Mammary epithelial cell (primary cell): Measurements from ENCODE around the gene PRSS21.

ENCODE experiments used
- EZH2 ChIP-seq: IDR thresholded peaks from 2 replicates; pipeline ENCODE4 v1.6.1; 2012; ENCODE audit warnings: low read length, inconsistent platforms, borderline replicate concordance
- TF ChIP-seq, protein P1 (sequence below), 2 donors: IDR thresholded peaks in 1 of 2; conservative IDR thresholded peaks in 1 of 2; 2 replicates each; pipeline ENCODE4 v1.5.1; 2011 to 2012; ENCODE audit warnings: inconsistent platforms in 2 of 2, low read length in 2 of 2, mild to moderate bottlenecking in 2 of 2, control low read depth in 1 of 2, low read depth in 1 of 2; ENCODE audit not compliant: insufficient read depth in 1 of 2; ENCODE audit errors: extremely low read depth in 1 of 2

DNA sequence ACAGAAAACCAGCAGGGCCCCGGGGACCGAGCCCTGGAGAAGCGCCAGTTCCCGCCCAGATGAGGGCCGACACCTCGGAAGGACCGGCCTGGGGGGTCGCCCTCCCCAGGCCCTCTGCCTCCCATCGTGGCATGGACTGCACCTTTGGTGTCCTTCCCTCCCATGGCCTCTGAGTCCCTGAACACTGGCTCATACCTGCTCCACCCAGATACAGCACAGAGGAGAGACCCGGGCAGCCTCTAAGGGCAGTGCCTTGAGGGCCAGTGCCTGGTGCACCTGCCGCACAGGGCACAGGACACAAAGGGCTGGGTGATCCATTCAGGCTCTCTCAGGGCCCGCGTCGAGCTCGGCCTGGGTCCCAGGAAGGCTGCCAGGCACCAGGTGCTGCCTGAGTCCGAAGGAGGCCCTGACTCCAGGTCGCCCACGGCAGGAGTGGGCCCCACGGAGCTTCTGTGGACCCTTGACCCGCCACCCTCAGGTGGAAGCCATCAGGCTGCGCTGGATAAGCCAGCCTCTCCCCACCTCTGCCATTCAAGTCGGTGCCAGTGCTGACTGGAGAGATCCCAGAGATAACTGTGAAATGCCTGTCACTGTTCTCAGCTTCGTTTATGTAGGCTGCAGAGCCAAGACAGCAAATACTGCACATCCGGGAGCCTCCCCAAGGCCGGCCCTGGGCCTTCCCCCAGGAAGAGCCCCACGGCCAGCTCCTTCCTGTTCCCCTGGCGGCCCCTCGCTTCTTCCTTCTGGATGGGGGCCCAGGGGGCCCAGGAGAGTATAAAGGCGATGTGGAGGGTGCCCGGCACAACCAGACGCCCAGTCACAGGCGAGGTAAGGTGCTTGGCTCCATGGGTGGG lies 12.7 kb downstream of the PRSS21 start, which contains the start of gene ZG16B:
- TF ChIP-seq, protein P1, sequence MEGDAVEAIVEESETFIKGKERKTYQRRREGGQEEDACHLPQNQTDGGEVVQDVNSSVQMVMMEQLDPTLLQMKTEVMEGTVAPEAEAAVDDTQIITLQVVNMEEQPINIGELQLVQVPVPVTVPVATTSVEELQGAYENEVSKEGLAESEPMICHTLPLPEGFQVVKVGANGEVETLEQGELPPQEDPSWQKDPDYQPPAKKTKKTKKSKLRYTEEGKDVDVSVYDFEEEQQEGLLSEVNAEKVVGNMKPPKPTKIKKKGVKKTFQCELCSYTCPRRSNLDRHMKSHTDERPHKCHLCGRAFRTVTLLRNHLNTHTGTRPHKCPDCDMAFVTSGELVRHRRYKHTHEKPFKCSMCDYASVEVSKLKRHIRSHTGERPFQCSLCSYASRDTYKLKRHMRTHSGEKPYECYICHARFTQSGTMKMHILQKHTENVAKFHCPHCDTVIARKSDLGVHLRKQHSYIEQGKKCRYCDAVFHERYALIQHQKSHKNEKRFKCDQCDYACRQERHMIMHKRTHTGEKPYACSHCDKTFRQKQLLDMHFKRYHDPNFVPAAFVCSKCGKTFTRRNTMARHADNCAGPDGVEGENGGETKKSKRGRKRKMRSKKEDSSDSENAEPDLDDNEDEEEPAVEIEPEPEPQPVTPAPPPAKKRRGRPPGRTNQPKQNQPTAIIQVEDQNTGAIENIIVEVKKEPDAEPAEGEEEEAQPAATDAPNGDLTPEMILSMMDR (conservative IDR thresholded peaks at IDR 0.05 in 1 of 2, IDR thresholded peaks at IDR 0.05 in 1 of 2; ENCODE audit: extremely low read depth in 1 of 2, insufficient read depth in 1 of 2, low read depth in 1 of 2, low read length in 2 of 2) = no peak
- no peak for TF ChIP-seq EZH2
